ENCODE results near the gene ADA.

ADA gene

GRCh38 chr20:44574372-44574771 lies 77.1 kb downstream of the ADA start:
- no peak for ATAC-seq

- ATAC-seq: no peak
These were observed 78.0 kb downstream of the ADA start for GRCh38 chr20:44573501-44573869.

DNA sequence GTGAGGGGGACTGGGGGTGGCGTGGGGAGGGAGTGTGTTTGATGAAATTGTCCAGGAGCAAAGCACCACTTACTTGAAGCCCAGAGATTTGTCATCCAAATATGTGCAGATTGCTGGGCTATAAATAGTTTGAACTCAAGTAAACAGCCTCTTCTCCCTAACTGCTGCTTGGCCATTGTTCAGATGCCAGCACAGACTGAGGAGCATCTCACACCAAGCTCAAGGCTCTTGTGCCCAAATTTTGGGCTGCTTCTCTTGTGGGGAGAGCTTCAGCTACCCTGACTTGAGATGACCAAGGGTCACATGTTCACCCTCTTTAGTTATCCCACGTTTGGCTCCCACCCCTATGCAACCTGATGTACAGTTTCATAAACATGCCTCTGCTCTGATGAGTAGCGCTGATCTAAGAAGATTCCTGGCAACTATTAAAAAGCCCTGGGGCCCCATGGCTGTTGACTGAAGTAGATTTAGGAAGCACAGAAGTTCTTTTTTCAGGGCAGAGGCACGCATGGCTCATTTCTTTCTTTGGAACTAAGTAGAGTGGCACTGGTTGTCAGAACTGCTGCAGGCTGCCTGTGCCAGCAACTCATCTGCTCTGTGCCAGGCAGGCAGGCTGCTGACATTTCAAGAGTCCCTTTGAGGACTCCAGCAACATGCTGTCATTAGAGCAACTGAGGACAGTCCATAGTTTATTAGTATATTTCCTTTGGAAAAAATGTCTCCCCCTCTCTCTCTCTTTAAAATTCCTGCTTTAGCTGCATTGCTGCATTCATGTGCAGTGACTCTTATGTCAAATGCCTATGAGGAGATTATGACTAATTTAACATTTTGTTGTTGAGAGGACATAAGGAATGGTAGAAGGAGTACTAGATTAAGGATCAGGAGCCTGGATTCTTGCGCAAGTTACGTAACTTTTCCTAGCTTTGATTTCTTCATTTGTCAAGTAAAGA lies 78.7 kb downstream of the ADA start:
- no peak for ATAC-seq

GRCh38 chr20:44571362-44571988 lies 80.0 kb downstream of the ADA start:
- no peak for ATAC-seq

DNA sequence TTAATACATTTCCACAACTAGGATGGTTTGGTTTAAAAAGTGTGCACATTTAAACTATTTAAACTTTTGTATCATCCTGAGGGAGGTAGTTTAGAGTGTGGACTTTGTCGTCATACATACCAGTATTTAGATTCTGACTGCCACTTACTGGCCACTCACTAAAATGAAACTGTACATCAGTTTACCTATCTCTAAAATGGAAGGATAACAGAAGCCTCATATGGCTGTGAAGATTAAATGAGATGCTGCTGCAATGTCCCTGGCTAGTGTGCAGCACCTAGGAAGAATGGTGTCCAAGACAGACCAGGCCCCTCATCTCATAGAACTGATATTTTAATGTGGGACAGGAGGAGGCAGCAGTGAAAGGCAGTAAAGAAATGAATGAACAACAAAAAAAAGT lies 81.1 kb downstream of the ADA start:
- no peak for ATAC-seq
